HCT116 (cell line): ENCODE data around the gene VSTM2B. TPM values are rescaled to one million over a fixed set of nuclear protein-coding genes. Genes with fewer than 3 reads are reported as not detected.
"Not testable (repeated sequence)": the region's sequence is repeated elsewhere in the genome, so short reads cannot be mapped to it uniquely, and the experiment has no call there.

Source experiments
- ATAC-seq: fragments of 200-7000 bp; cut with Tn5 transposase; 2 replicates; pipeline ENCODE4 v1.9.1; 2020; ENCODE audit warnings: mild to moderate bottlenecking, moderate library complexity
- BruUV-seq: library from RNA; stranded (reverse); fragments of 400-500 nt; replicated peaks from 2 replicates; lab custom pipeline; 2021; lab: Mats Ljungman, UMichigan
- CTCF ChIA-PET: fragments of 300-600 bp; sonication (Branson Sonifier 250); formaldehyde crosslinking; loops from one replicate; lab custom pipeline; 2021; ENCODE audit warnings: antibody characterized with exemption; lab: Charles Lee
- POLR2A ChIA-PET: fragments of 300-600, 350-600 bp; sonication (Branson Sonifier 250); formaldehyde crosslinking; loops from one replicate; lab custom pipeline; 2021; ENCODE audit warnings: antibody characterized with exemption; lab: Charles Lee
- RAD21 ChIA-PET, 2 experiments: fragments of 300-600 bp; sonication (Branson Sonifier 250); formaldehyde crosslinking; loops; one replicate each; lab custom pipeline; 2023; ENCODE audit warnings: low total read pairs in 2 of 2; ENCODE audit not compliant: uncharacterized antibody in 2 of 2, unreplicated experiment in 2 of 2, low non-redundant PET in 1 of 2; lab: Charles Lee
- DNase-seq: peaks from one replicate; pipeline ENCODE4 v3.0.0-alpha.2; 2010; ENCODE audit warnings: low read depth, low spot score
- H2AFZ ChIP-seq: fragments of 200-600 bp; shearing (Covaris generic), sonication (generic); 2 replicates; pipeline ENCODE4 v1.6.1; 2017; ENCODE audit warnings: low read depth, mixed run types, mixed read lengths, antibody characterized with exemption, low read length; ENCODE audit not compliant: poor library complexity, severe bottlenecking
- H3K27ac ChIP-seq: 2 replicates; pipeline ENCODE4 v1.5.1; 2012; ENCODE audit warnings: low read depth, low read length
- H3K27me3 ChIP-seq: fragments of 200-600 bp; sonication (generic); 2 replicates; pipeline ENCODE4 v1.6.1; 2016; ENCODE audit warnings: mixed run types, low read length, mixed read lengths; ENCODE audit not compliant: insufficient read depth
- H3K36me3 ChIP-seq, 2 experiments: fragments of 200-500 bp in 1 of 2; fragments of 200-600 bp in 1 of 2; sonication (Bioruptor generic) in 1 of 2; sonication (generic) in 1 of 2; 2 replicates each; pipeline versions ENCODE4 v1.5.1 to v1.6.1; 2014 to 2016; ENCODE audit warnings: low read length in 2 of 2, inconsistent platforms in 1 of 2, mixed read lengths in 1 of 2, mixed run types in 1 of 2; ENCODE audit not compliant: insufficient read depth in 2 of 2, control insufficient read depth in 1 of 2
- H3K4me1 ChIP-seq, 2 experiments: fragments of 200-600 bp in 1 of 2; sonication (generic) in 1 of 2; 2 replicates each; pipeline versions ENCODE4 v1.5.1 to v1.6.1; 2012 to 2017; ENCODE audit warnings: low read length in 2 of 2, inconsistent platforms in 1 of 2, mild to moderate bottlenecking in 1 of 2, mixed read lengths in 1 of 2, mixed run types in 1 of 2, moderate library complexity in 1 of 2; ENCODE audit not compliant: insufficient read depth in 2 of 2, control insufficient read depth in 1 of 2
- H3K4me2 ChIP-seq: fragments of 200-600 bp; sonication (generic); 2 replicates; pipeline ENCODE4 v1.6.1; 2017; ENCODE audit warnings: mixed run types, low read length, mixed read lengths
- H3K4me3 ChIP-seq, 2 experiments: fragments of 200-600 bp in 1 of 2; sonication (generic) in 1 of 2; replicated peaks in 1 of 2; 2 replicates each; pipeline ENCODE4 v1.5.1; 2011 to 2016; ENCODE audit warnings: low read length in 2 of 2, control low read depth in 1 of 2, low read depth in 1 of 2, mild to moderate bottlenecking in 1 of 2, mixed read lengths in 1 of 2, mixed run types in 1 of 2
- H3K79me2 ChIP-seq: fragments of 200-600 bp; sonication (generic); 2 replicates; pipeline ENCODE4 v1.6.1; 2017; ENCODE audit warnings: mild to moderate bottlenecking, mixed run types, low read length, moderate library complexity, mixed read lengths; ENCODE audit not compliant: insufficient read depth
- H3K9ac ChIP-seq: fragments of 200-600 bp; sonication (generic); 2 replicates; pipeline ENCODE4 v1.6.1; 2016; ENCODE audit warnings: low read length, mixed read lengths
- H3K9me2 ChIP-seq: fragments of 200-600 bp; sonication (generic), shearing (Covaris generic); 2 replicates; pipeline ENCODE4 v1.6.1; 2017; ENCODE audit warnings: mixed run types, mild to moderate bottlenecking, moderate library complexity; ENCODE audit not compliant: insufficient read depth
- H3K9me3 ChIP-seq, 2 experiments: fragments of 200-500 bp in 1 of 2; fragments of 200-600 bp in 1 of 2; sonication (Bioruptor generic) in 1 of 2; sonication (generic) in 1 of 2; 2 replicates each; pipeline ENCODE4 v1.6.1; 2014 to 2017; ENCODE audit warnings: low read length in 2 of 2, mixed read lengths in 2 of 2, inconsistent platforms in 1 of 2, low read depth in 1 of 2, mild to moderate bottlenecking in 1 of 2, mixed run types in 1 of 2, moderate library complexity in 1 of 2; ENCODE audit not compliant: control insufficient read depth in 1 of 2, insufficient read depth in 1 of 2
- H4K20me1 ChIP-seq: fragments of 200-600 bp; sonication (generic), shearing (Covaris generic); 2 replicates; pipeline ENCODE4 v1.6.1; 2017; ENCODE audit warnings: mixed run types, mild to moderate bottlenecking, moderate library complexity; ENCODE audit not compliant: insufficient read depth
- RAD21 ChIP-seq: IDR thresholded peaks from 2 replicates; pipeline ENCODE4 v1.6.1; 2012; ENCODE audit warnings: low read depth, mild to moderate bottlenecking
- intact Hi-C: fragments of 100-400 bp; cut with micrococcal nuclease; formaldehyde crosslinking; loops from 2 replicates; pipeline ENCODE4 v1.10.0; 2022
- total RNA-seq: library from RNA; stranded (reverse); gene quantifications from one replicate; pipeline ENCODE4 v1.2.1, GENCODE V29; 2021; ENCODE audit not compliant: unreplicated experiment
- TF ChIP-seq, protein P1 (sequence below), 3 experiments: fragments of 200-600 bp in 1 of 3; sonication (generic) in 1 of 3; IDR thresholded peaks in 2 of 3; conservative IDR thresholded peaks in 1 of 3; 2 replicates each; pipeline ENCODE4 v1.5.1; 2012 to 2017; ENCODE audit warnings: low read depth in 2 of 3, low read length in 2 of 3, antibody characterized with exemption in 1 of 3, borderline replicate concordance in 1 of 3, control low read depth in 1 of 3, mild to moderate bottlenecking in 1 of 3, mixed read lengths in 1 of 3, mixed run types in 1 of 3, moderate library complexity in 1 of 3; ENCODE audit not compliant: insufficient read depth in 1 of 3

The VSTM2B gene
- total RNA-seq, 1 experiment from 2014 or later, result not detected

DNA sequence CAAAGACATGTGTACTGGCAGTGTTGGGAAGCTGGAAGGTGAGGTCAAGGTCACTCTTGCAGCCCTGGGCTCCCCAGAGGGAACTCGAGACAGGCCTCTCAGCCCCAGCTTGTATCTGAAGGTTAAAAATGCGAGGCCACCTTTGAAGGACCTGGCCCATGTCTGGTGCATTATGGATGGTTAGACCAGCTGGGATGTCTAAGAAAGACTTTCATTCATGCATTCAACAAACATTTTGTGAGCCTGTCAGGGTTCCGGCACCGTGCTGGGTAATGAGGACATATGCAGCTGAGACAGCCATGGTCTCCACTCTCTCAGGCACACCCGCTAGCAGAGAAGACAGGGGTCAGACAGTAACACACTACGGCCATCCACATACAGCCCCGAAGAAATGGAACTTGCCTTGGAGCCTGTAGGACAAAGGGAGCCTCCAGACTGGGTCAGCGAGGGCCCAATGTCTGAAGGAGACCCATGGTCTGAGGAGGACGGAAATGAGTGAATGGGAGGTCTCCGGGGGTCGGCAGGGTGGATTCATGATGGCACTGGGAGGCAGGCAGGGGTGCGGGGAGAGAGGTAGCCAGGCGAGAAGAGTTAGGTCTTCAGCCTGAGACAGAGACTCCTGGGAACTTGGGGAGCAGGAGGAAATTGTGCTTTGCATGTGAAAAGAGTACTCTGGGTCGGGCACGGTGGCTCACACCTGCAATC is 19.0 kb downstream of the VSTM2B start:
- H3K27ac ChIP-seq, result no peak overlapping the region
- no TSS peak for BruUV-seq
- ChIA-PET CTCF (no interaction called here), POLR2A (no interaction called here), RAD21 (no interaction called here)
- H3K36me3 ChIP-seq, result no peaks in the 10 kb centered on the region
- H4K20me1 ChIP-seq, result no peaks in the 10 kb centered on the region
- TF ChIP-seq, protein P1, sequence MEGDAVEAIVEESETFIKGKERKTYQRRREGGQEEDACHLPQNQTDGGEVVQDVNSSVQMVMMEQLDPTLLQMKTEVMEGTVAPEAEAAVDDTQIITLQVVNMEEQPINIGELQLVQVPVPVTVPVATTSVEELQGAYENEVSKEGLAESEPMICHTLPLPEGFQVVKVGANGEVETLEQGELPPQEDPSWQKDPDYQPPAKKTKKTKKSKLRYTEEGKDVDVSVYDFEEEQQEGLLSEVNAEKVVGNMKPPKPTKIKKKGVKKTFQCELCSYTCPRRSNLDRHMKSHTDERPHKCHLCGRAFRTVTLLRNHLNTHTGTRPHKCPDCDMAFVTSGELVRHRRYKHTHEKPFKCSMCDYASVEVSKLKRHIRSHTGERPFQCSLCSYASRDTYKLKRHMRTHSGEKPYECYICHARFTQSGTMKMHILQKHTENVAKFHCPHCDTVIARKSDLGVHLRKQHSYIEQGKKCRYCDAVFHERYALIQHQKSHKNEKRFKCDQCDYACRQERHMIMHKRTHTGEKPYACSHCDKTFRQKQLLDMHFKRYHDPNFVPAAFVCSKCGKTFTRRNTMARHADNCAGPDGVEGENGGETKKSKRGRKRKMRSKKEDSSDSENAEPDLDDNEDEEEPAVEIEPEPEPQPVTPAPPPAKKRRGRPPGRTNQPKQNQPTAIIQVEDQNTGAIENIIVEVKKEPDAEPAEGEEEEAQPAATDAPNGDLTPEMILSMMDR (IDR thresholded peaks at IDR 0.05 in 2 of 3, conservative IDR thresholded peaks at IDR 0.05 in 1 of 3; ENCODE audit: borderline replicate concordance in 1 of 3, insufficient read depth in 1 of 3, low read depth in 2 of 3, low read length in 2 of 3), result no peak
- TF ChIP-seq RAD21, result no peak
- no peak overlapping the region for H3K4me2 ChIP-seq
- no peak for DNase-seq
- intact Hi-C loops, result no loop called here
- H3K4me3 ChIP-seq, result no peak overlapping the region
- H3K79me2 ChIP-seq, result no peaks in the 10 kb centered on the region
- no peaks in the 10 kb centered on the region for H3K27me3 ChIP-seq
- ATAC-seq, result no peak
- H3K4me1 ChIP-seq, result no peaks in the 10 kb centered on the region
- no peaks in the 10 kb centered on the region for H3K9me2 ChIP-seq
- no peaks in the 10 kb centered on the region for H3K9me3 ChIP-seq
- no peak overlapping the region for H3K9ac ChIP-seq
- no peak overlapping the region for H2AFZ ChIP-seq

DNA sequence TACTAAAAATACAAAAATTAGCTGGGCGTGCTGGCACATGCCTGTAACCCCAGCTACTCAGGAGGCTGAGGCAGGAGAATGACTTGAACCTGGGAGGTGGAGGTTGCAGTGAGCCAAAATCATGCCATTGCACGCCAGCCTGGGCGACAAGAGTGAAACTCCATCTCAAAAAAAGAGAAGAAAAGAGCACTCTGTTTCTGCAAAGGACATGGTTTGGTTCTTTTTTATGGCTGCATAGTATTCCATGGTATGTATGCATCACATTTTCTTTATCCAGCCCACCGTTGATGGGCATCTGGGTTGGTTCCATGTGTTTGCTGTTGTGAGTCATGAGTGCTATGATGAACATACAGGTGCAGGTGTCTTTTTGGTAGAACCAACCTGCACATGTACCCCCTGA is 19.7 kb downstream of the VSTM2B start:
- H3K36me3 ChIP-seq, H4K20me1 ChIP-seq, CTCF ChIA-PET, H3K27ac ChIP-seq, POLR2A ChIA-PET, H3K4me1 ChIP-seq, ATAC-seq, BruUV-seq, intact Hi-C loops, H3K27me3 ChIP-seq, H3K9ac ChIP-seq, H3K9me3 ChIP-seq, DNase-seq, H3K4me2 ChIP-seq, H3K79me2 ChIP-seq, RAD21 ChIA-PET, H3K9me2 ChIP-seq, H3K4me3 ChIP-seq, H2AFZ ChIP-seq: not testable (repeated sequence)
